ENCODE results near the gene DYNC1I1.
"Not testable (repeated sequence)": the region's sequence is repeated elsewhere in the genome, so short reads cannot be mapped to it uniquely, and the experiment has no call there.

The DYNC1I1 gene

DNA sequence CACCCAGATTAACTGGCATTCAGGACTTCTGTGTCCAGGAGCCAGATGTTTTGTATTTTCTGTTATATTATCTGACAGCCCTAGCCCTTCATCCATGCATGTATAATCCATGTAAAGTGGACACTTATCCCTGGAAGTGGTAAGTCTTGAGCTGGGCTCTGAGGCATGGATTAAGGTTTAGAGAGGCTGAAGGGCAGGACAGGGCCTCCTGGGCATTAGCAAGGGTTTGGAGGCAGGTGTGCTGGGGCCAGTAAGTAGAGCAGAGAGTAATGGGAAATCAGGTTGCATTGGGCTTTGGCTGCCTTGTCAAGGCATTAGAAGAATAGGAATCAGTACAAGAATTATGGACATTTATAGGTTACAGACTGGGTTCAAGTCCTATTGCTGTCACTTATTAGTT lies 138.0 kb downstream of the DYNC1I1 start:
- DNase-seq, result no peak

DNA sequence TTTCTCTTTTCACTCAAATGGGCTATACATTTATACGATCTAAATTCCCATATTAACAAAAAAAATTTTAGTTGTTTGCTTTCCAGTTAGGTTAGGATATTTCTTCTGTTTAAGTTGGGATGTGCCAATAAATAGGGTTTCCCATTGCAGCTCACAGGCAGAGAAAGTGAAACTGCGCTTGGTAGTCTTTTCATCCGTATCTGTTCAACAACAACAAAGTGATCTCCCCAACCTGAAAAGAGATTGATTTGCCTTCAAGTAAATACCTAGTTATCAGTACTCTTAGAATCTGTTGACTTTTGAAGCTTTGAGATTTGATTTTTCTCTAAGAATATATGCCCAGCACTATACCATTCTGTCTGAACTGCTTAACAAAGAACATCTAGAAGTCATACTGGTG lies 143.4 kb downstream of the DYNC1I1 start:
- DNase-seq, result no peak

DNA sequence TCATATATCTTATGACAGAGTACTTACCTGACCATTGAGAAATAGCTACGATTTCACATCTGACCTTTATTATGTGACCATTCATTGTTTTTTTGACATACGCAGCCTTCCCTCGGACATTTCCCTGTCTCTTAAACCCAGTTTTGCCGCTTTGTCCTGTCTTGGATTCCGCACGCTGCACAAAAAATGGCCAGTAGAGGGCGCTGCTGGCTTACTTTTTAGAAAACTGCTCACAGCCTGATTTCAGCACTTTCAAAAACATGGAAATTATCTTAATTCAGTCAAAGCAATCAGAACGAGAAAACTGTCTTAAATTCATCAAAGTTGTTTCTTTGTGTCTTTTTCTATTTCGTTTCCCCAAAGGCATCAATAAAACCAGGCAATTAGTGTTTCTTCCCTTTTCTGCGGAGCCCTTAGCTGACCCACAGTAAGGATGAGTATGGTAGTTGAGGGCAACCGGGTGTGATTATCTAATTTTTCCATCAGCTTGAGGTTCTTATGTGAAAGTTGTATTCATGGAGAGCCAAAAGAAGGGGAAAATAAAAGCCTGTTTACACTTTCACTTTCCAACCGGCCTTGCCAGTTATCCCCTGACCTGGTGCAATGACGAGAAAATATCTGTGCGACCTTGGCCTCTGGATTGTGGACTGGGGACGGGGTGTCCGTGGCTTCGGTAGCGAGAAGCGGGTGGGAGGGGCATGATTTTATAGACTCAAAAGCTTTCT lies 144.4 kb downstream of the DYNC1I1 start:
- DNase-seq, result peak; percentile 75 to 89 (median 88)

DNA sequence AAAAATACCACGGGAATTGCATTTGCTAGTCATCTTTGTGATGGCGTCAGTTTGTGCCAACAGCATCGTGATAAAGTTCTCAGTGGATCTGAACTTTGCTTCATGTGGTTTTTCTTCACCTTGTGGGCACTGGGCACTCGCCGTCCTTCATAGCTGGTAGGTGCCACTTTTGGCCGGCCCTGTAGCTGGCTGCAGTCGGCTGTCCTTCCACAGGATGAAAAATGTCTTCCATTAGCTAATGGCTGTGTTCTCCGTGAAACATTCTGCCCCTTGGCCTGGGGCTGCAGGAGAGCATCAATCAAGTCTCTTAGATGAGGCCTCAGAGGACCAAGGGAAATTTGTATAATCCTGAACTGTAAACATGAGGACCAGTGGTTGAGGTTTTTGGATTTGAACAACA lies 145.3 kb downstream of the DYNC1I1 start:
- DNase-seq, result no peak

DNA sequence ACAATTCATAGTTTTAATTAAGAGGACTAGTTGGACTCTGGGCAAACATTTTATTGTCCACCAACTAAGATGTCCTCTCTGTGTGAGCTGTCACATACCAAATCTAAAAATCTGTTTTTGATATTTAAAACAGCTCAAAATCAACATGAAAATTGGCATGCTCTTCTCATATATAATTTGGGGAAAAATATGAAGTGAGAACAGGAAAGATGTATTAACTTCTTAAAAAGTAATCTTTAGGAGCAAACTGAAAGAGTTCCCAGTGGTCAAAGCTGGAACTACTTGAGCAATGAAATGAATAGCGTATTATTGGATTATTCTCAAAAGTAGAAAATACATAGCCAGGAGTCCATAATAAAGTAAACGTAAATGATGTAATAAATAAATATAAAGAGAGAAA lies 147.2 kb downstream of the DYNC1I1 start:
- DNase-seq, result no peak

DNA sequence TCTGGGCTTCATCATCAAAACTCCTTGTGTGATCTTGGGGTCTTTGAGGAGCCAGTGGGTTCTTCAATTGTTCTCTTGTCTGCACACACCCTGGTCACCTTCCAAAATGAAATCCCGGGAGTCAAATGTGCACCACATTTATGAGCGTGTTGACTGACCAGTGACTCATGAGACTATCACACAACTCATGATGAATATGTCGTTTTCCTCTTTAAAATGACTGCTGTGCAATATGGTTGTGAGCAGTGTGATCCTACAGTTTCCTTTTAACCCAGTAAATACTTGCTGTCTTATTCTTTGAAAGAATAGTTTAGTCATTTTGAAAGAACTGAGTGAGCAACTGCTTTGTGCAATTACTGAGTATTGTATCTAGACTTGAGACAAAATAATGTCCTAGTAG lies 149.2 kb downstream of the DYNC1I1 start:
- peak in 1 of 4 experiments; percentile 14 for DNase-seq

DNA sequence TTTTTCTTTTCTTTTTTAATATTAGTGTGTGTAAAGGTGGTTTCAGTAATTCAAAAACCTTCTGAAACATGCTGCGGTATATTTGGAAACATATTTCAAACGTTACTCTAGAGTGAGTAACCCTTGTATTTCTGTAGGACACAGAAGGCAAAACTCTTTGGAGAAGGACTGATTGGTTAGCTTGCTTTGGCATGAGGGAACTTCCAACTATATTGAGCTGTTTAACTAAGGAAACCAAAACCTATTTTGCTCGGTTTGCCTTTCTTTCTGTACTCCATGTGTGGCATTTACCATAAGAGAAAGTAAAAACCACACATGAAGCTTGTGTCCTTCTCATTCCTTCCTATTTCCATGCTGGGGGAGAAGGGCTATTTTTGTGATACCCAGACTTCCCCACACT lies 149.8 kb downstream of the DYNC1I1 start:
- no peak for DNase-seq

DNA sequence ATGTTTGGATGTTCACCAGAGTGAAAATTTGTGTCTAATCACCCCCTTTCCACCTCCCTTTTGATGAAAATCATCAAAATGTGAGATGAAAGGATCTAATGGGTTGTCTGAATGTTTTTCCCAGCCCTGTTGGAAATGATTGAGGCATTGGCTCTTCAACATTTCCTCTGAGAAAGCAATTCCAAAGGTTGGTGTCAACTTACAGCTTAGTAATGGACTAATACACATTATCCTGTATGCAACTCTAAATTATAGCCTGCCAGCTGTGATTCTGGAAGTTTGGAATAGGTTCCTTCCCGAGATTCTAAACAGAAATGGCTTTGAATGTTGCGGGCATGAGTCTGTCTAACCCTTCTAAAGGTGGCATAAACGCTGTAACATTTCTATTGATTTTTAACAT lies 152.9 kb downstream of the DYNC1I1 start:
- no peak for DNase-seq

DNA sequence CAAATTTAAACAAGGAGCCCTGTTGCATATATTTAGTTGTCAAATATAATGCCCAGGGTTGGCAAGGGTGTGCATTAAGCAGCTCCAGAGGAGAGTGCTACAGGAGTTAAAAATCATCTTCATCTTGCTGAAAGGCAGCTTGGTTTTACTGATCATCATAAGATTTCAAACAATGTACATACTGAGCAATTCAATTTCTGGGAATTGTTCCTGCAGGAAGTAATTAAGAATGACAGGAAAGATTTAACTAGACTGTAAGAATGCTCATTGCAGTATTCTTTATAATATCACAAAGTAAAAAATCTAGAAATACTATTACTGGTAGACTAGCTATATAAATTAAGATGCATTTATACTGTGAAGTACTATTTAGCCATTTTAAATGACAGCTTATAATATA lies 153.6 kb downstream of the DYNC1I1 start:
- no peak for DNase-seq

DNA sequence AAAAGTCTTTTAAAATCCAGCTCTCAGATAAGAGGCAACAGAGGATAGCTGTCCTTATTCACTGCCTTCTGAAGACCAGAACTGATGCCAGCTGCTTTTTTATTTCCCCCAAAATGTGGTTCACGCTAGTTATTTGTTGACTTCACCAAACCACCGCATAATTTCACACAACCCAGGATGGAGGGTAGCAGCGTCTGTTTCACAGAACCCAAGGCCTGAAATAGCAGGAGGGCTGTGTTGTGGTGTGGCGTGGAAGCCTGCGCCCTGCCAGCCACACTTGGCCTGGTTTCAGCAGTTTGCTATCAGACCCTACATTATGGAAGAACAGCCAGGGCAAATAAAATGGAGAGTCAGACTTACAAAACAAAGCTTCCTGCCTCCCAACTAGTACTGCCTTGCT lies 155.4 kb downstream of the DYNC1I1 start:
- DNase-seq, result no peak

DNA sequence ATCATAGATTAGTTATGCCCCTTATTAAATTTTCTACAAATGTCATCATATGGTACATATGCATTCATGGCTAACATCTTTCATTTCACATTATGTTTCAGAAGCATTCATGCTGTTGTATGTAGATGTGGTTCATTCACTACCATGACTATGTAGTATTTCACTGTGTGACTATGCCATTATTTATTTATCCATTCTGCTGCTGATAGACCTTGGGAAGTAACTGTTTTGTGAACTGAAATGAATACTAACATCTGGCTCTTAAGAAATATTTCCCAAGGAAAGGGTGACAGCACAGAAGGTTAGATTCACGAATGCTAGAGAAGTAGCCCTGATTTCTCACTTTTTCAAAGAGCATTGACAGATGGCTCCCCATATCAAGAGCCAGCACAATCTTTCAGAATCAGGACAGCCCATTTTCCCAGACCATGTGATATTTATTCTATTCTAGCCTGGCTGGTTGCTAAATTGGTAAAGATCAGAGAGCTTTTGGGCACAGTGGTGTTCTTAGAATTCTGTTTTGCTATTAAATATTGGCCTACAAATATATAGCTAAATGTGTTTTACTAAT lies 157.4 kb downstream of the DYNC1I1 start:
- DNase-seq, result no peak

DNA sequence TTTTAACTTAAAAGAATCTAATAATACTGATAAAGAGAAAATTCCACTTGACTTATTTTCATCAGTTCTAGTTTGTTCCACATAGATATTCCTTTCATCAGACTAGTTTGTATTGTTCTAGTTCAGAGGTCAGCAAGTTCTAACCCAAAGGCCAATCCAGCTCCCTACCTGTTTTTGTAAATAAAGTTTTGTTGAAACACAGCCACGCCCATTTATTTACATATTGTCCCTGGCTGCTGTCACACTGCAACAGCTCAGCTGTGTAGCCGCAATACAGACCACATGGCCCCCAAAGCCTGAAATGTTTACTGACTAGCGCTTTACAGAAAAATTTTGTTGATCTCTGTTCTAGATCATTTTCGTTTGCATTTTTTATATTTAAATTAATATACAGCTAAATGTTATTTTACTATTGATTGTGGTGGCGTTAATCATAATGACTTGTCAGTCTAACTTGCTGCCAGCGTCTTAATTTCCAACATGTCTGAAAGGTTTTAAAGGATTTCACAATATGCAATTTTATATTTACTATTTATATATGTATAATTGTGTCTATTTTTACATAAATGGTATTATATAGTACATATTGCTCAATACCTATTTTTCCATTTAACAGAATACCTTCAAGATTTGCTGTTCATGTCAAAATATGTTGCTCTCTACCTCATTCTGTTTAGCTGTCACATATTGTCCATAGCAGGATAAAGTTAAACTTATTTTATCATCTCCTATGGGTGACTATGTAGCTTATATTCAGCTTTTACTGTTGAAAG lies 159.3 kb downstream of the DYNC1I1 start:
- DNase-seq, result no peak

DNA sequence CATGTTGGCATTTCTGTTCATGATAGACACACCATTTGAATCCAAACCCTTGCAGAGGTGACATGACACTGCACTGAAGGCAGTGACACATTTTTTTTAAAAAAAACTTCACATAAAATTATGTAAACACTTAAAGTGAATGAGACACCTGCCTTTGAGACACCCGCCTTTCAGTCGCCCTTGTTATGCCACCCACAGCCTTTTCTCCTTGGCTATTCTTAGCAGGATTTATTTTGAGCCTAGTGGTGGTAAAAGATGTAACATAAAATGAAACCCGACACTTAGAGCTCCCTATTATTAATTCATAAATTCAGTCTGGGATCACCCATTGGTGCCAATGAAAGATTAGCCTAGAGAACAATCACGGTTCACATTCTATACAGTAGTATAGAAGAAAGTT lies 161.3 kb downstream of the DYNC1I1 start:
- DNase-seq, result no peak

DNA sequence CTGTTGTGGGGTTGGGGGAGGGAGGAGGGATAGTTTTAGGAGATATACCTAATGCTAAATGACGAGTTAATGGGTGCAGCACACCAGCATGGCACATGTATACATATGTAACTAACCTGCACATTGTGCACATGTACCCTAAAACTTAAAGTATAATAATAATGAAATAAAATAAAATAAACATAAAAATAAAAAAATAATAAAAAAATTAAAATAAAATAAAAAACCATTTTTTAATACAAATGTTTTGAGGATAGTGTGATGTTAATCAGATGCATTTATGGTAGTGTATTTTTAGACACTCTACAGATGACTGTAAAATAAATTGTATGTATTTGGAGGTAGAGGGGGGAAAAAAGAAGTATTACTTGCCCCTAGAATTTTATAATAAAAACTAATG lies 172.5 kb downstream of the DYNC1I1 start:
- DNase-seq, result not testable (repeated sequence)

DNA sequence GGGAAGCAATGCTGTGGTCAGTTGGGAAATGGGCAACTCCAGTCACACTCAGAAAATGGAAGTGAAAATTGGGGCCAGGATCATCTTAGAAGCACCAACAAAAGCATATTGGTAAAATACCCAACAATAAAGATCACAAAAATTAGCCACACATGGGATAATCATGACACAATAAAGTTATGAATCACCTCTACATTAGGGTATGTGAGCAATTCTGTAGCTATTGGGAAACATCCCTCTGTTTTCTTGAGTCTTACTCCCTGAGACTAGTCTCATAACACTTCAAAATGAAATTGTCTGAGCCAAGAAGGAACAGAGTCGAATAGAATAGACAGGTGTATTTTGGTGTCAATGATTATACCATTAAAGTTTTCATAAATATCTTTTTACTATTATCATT lies 178.3 kb downstream of the DYNC1I1 start:
- no peak for DNase-seq

DNA sequence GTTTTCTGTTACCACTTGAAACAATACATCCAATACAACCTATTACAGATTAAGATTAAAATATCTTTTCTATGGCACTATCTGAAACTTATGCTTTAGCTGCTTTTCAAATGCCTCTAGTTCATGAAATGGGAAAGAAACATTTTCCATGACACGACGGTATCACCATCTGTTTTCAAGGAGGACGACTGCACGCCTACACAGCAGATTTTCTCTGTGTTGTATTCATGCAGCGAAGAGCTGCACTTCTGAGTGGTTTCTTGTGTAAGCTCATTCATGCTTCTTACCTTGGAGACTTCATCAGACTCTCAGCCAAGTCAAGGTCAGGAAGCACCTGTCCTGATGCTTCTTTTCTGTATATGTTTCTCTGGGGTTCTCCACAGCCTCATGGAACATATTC lies 179.2 kb downstream of the DYNC1I1 start:
- no peak for DNase-seq

DNA sequence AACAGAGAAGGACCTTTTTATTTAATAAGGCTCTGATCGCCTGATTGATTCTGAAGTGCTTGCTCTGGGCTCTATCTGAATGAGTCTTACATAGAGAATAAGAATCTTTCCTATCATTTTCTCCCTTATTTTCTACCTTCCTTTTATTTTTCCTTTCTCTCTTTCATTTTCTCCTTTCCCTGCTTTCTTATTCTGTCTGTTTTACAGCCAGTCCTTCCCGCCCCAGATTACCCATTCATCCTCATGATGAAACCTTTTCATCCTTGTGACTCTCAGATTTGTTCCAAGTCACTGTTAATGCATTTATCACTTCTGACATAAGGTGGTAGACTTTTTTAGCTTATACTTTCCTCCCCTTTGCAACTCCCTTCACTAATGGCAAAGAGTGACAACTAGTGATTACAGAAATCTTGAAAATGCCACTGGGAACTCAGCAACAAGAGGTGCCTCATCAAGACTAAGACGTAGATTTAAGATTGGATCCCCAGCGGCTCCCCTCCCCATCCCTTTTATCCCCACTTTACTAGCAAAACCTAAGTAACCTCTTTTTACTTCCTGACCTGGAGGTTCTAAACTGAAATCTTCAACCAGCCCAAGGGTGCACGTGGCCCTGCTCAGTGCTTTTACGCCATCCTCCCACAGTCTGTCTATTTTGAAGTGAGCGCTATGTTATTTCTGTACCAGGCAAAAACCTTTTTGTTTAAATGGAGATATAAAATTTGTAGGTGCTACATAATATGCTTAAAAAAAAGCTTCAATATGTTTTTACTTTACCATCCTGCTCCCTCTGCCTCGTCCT lies 179.8 kb downstream of the DYNC1I1 start:
- DNase-seq, result no peak

DNA sequence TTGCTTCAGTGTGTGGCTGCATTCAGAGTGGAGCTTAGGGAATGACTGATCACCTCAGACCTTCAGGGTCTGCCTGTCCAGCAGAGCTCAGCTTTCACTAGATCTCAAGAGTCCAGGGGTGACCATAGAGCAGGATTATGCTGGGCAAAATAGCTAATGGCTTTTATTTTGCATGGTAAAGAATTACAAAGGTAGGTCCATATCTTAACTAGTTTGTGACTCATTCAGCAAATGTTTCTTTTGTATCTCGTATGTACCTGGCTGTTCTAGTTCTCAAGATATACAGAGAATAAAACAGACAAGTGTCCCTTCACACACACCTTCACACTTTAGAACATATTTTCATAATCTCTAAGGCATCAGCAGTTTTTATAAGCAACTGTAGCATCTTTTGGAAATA lies 180.5 kb downstream of the DYNC1I1 start:
- DNase-seq, result no peak

DNA sequence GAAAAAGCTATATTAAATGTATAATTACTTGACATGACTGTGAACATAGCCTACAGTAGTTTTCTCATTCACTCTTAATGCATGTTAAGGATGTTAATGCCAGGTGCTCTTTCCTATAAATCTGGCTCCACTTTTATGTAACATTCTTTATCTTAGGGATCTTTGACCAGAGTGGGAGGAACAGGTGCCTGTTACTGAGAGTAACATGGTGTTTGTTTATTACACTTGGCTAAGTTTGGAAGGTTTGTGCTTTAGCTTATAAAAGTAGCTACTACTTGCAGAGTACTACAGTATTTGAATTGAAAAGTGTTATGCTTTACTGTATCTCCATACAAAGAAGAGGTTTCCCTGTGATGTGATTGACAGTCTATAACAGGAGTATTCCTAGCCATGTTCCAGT lies 183.4 kb downstream of the DYNC1I1 start:
- DNase-seq, result no peak

DNA sequence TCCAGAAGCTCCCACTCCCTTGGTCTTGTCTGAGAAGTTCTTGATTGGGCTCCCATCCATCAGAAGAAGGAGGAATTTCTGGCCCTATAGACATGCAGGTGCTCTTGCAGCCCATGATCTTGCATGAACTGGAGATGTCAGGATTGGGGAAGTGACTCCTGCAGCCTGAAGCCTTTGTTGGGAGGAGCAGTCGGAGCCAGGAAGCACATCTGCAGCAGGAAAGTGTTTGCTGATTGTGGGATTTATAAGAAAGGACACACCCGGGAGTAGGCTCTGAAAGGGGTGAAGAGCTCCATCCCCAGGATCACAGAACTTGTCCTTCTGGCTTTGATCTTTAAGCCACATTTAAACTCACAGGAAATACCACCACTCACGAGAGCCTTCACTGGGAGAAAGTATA lies 185.2 kb downstream of the DYNC1I1 start:
- no peak for DNase-seq

DNA sequence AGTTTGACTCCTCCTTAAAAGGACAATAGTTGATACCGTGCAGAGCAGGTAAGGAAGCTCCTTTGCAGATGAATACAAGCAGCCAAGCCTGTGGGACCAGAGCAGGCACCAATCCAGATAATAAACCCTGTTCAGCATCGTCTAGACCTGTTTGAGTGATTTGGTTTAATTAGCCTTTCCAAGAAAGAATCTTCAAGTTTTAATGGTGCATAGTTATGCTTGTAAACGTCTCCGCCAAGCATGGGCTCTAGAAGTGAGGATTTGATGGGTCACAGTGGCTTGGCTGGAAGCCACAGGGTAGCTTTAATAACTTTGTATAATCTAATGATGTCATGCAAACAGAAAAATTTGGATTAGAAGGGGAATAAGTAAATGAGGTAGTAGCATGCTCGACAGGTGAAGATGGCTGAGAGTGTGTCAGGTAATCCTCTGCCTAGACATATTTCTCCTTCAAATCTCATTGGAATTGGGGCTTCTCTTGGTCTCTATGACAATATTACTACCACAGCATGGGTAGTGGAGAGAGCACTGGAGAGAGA lies 188.4 kb downstream of the DYNC1I1 start:
- no peak for DNase-seq

DNA sequence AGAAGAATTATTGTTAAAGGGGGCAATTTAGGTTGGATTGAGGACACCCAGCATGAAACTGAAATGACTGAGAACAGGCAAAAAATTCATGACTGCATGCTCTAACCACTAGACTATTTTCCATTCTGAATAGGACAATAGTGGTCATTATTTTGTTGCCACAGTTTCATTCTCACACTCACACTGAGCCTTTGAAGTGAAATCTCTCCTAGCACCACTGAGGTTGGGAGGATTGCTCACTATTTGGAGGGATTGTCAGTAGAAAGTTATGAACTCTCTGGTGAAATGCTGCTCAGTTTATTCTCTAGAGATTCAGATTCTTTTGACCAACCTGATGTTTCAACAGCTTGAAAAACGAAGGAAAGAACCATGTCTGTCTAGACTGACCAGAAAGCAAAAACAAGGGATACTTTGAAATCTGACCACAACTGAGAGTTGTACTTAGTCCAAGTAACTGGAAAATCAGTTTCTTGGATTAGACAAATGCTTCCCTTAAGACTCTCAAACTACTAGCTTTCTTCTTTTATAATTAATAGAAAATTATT lies 191.2 kb downstream of the DYNC1I1 start:
- DNase-seq, result no peak

DNA sequence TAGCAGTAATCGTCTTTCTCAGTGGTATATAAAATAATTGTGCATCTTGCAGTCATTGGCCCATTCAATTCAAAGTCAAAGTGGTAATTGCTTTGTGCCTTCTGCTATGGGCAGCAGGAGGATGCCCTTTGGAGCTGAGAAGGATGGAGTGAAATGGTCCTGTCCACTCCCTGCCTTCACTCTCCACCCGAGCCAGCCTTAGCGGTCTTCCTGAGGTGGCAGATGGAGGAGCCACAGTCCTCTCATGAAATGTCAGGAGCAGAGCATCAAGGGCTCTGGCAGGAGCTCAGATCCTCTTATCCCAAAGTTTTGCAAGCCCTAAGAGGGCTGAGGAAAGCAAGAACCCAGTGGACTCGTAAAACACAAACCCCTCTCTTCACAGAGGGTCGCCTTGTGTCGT lies 199.4 kb downstream of the DYNC1I1 start:
- no peak for DNase-seq
